Gastroesophageal sphincter (tissue), 4 donors: ENCODE results near the gene DDC. TPM values are rescaled to one million over a fixed set of nuclear protein-coding genes. Genes with fewer than 3 reads are reported as not detected.

ENCODE experiments used
- ATAC-seq: fragments of 150-250 bp; one replicate; pipeline ENCODE4 v1.9.1; 2016; ENCODE audit warnings: mild to moderate bottlenecking, moderate library complexity
- H3K27ac ChIP-seq, 4 donors: fragments of 200-600 bp; sonication (generic) in 3 of 4; 1 replicate in 3 of 4; 2 replicates in 1 of 4; pipeline ENCODE4 v1.5.1; 2016 to 2019
- H3K27me3 ChIP-seq: fragments of 200-600 bp; sonication (generic); one replicate; pipeline ENCODE4 v1.5.1; 2019
- H3K36me3 ChIP-seq, 2 donors: fragments of 200-600 bp; sonication (generic); one replicate each; pipeline ENCODE4 v1.5.1; 2019; ENCODE audit warnings: control low read depth in 1 of 2
- H3K4me1 ChIP-seq, 3 donors: fragments of 200-600 bp; sonication (generic); 1 replicate in 2 of 3; 2 replicates in 1 of 3; pipeline ENCODE4 v1.5.1; 2016 to 2019; ENCODE audit warnings: control low read depth in 2 of 3
- H3K4me3 ChIP-seq, 2 donors: fragments of 200-600 bp; sonication (generic); one replicate each; pipeline ENCODE4 v1.5.1; 2019; ENCODE audit warnings: mild to moderate bottlenecking in 1 of 2, moderate library complexity in 1 of 2
- H3K9me3 ChIP-seq, 3 donors: fragments of 200-600 bp; sonication (generic); one replicate each; pipeline ENCODE4 v1.5.1; 2017 to 2019; ENCODE audit warnings: control low read depth in 2 of 3
- EP300 ChIP-seq: sonication (generic); formaldehyde crosslinking; IDR thresholded peaks from one replicate; pipeline ENCODE4 v1.6.1; 2017; ENCODE audit warnings: antibody characterized with exemption, mild to moderate bottlenecking
- POLR2A ChIP-seq, 2 donors: fragments of 450-650 bp; IDR thresholded peaks; one replicate each; pipeline ENCODE4 v1.6.1; 2017; ENCODE audit warnings: antibody characterized with exemption in 2 of 2, mild to moderate bottlenecking in 2 of 2, moderate library complexity in 1 of 2
- POLR2AphosphoS5 ChIP-seq: sonication (generic); formaldehyde crosslinking; IDR thresholded peaks from one replicate; pipeline ENCODE4 v1.6.1; 2017; ENCODE audit warnings: antibody characterized with exemption
- WGBS, 2 donors: methylation state at CpG; one replicate each; pipeline ENCODE4 v1.1.5; 2018; ENCODE audit warnings: low coverage in 1 of 2; 5-methylcytosine and 5-hydroxymethylcytosine counted together
- total RNA-seq, 4 donors: library from RNA; depleted of rRNA; stranded (reverse); fragments of >200 nt; gene quantifications; one replicate each; pipeline ENCODE4 v1.1.0, GENCODE V29; 2016
- TF ChIP-seq, protein P1 (sequence below), 4 experiments: fragments of 200-600 bp in 2 of 4; fragments of 450-650 bp in 2 of 4; sonication (generic) in 1 of 4; IDR thresholded peaks; one replicate each; pipeline ENCODE4 v1.5.1; 2017 to 2019; ENCODE audit warnings: antibody characterized with exemption in 4 of 4, mild to moderate bottlenecking in 2 of 4, moderate library complexity in 2 of 4

Gene DDC
- total RNA-seq, 4 donors from 2014 or later: not detected

DNA sequence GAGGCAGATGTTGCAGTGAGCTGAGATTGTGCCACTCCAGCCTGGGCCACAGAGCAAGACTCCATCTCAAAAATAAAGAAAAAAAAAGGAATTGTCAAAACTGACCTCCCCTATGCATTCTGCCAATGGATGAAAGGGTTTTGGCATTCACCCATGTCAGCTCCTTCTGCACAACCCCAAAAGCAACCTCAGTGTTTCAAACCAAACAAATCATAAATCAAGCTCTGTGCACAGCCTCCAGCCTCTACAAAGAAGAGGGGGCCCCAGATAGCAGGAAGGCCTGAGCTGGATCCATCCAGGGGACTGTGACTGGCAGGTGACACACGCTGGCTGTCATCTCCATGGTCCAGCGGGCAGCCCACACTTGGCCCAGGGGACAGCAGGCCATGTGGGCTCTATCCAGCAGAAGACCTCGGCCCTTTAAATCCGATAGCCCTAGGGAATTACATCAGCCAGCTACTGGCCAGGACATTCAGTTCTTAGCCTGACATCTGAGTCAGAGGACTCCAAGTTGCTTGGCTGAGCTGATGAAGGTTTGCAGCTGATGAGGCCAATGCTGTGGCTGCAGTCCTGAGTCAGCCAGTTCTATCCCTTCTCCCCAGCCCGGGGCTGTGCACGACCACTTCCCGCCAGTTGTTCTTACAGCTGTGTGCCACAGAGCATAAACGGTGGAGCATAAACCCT, 63.1 kb downstream of the DDC start:
- peak; percentile 50 for TF ChIP-seq EP300
- no peak for TF ChIP-seq POLR2A (IDR thresholded peaks at IDR 0.05)
- TF ChIP-seq, protein P1, sequence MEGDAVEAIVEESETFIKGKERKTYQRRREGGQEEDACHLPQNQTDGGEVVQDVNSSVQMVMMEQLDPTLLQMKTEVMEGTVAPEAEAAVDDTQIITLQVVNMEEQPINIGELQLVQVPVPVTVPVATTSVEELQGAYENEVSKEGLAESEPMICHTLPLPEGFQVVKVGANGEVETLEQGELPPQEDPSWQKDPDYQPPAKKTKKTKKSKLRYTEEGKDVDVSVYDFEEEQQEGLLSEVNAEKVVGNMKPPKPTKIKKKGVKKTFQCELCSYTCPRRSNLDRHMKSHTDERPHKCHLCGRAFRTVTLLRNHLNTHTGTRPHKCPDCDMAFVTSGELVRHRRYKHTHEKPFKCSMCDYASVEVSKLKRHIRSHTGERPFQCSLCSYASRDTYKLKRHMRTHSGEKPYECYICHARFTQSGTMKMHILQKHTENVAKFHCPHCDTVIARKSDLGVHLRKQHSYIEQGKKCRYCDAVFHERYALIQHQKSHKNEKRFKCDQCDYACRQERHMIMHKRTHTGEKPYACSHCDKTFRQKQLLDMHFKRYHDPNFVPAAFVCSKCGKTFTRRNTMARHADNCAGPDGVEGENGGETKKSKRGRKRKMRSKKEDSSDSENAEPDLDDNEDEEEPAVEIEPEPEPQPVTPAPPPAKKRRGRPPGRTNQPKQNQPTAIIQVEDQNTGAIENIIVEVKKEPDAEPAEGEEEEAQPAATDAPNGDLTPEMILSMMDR (IDR thresholded peaks at IDR 0.05): no peak
- peak; percentile 99 for TF ChIP-seq POLR2AphosphoS5
- H3K9me3 ChIP-seq: no peaks in the 10 kb centered on the region
- no peaks in the 10 kb centered on the region for H3K36me3 ChIP-seq
- WGBS, 2 donors: 29 to 50% methylated on average over 1 to 4 of the region's 8 CpGs
- H3K4me3 ChIP-seq: no peak overlapping the region
- peaks cover 9% of the 10 kb centered on the region for H3K27me3 ChIP-seq
- peak; percentile 94 for ATAC-seq
- H3K4me1 ChIP-seq: peaks cover 0 to 22% (median 8%) of the 10 kb centered on the region in 3 donors
- peak overlapping the region; percentile 57 to 75 (median 74) for H3K27ac ChIP-seq

DNA sequence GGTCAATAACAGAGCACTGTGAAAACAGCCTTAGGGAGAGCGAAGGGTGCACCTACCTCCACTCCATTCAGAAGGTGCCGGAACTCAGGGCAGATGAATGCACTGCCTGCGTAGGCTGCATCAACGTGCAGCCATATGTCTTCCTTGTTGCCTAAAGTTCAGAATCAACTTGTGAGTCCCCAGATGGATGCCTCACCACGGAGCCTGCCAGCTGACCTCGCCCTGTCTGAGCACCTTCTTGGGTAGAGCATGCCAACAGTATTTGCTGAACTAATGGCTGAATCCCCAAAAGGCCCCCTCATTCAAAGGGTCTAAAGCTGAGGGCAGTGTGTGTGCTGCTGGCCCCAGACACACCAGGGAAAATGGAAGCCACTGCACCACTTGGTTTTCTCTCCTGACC, 66.1 kb downstream of the DDC start:
- no peaks in the 10 kb centered on the region for H3K36me3 ChIP-seq
- no peak for ATAC-seq
- H3K27me3 ChIP-seq: peaks cover 12% of the 10 kb centered on the region
- H3K4me1 ChIP-seq: peaks cover 0 to 31% (median 8%) of the 10 kb centered on the region in 3 donors
- no peaks in the 10 kb centered on the region for H3K9me3 ChIP-seq
- WGBS, 2 donors: 75 to 94% methylated on average over 4 of the region's 6 CpGs
- TF ChIP-seq, protein P1 (IDR thresholded peaks at IDR 0.05): no peak
- TF ChIP-seq EP300 (no peak), POLR2AphosphoS5 (no peak), POLR2A (IDR thresholded peaks at IDR 0.05) (no peak)
- no peak overlapping the region for H3K27ac ChIP-seq
- no peak overlapping the region for H3K4me3 ChIP-seq

DNA sequence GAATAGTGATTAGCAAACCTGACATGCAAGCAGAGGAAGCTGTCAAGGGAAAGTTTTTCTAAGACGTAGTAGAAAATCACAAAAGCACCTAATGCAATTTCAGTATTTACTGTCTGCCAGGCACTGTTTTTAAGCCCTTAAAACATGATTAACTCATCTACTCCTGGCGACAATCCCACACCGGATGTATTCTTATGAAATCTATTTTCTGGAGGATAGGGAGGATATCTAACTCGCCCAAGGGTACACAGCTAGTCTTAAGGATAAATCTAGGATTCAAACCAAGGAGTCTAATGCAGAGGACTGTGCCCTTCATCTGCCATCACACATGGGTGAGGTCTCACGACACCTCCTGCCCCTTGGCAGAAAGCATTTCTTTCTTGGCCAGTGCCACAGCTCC, 67.2 kb downstream of the DDC start:
- H3K4me1 ChIP-seq: peaks cover 0 to 29% (median 5%) of the 10 kb centered on the region in 3 donors
- ATAC-seq: no peak
- H3K27me3 ChIP-seq: peaks cover 13% of the 10 kb centered on the region
- 50 to 69% methylated on average over 5 of the region's 5 CpGs for WGBS, 2 donors
- TF ChIP-seq EP300: no peak
- TF ChIP-seq, protein P1 (IDR thresholded peaks at IDR 0.05): no peak
- TF ChIP-seq POLR2A (IDR thresholded peaks at IDR 0.05): no peak
- TF ChIP-seq POLR2AphosphoS5: no peak
- H3K36me3 ChIP-seq: no peaks in the 10 kb centered on the region
- no peak overlapping the region for H3K4me3 ChIP-seq
- H3K27ac ChIP-seq: peak overlapping the region in 2 of 4 donors; percentile 1 to 33
- H3K9me3 ChIP-seq: no peaks in the 10 kb centered on the region

DNA sequence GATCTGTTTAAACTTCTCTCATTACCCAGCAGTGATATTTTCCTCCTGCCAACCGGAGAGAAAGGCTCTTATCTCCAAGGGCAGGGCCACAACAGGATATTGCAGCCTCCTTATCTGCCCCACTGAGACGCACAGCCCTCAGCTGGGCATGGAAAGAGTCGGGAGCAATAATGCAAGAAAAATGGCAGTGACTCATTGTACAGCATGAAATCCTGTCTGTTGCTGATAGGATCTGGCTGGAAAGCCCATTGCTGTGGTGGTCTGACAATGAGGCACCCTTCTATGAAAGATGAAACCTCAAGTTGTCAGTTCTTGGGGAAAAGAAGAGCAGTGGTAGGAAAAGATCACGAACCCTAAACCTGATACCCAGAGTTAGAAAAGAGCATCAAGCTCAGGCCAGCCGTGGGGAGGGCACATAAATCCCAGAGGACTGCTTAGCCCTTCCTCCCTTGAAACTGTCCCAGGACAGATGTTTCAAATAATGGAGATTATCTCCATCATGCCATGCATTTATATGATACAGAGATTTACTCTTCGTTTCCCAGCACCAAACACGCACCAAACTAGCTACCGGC, 68.0 kb downstream of the DDC start:
- Histone ChIP-seq H3K27me3 (peaks cover 17% of the 10 kb centered on the region), H3K4me1 (peaks cover 0 to 22% (median 0%) of the 10 kb centered on the region in 3 donors), H3K9me3 (no peaks in the 10 kb centered on the region), H3K36me3 (no peaks in the 10 kb centered on the region), H3K4me3 (no peak overlapping the region), H3K27ac (no peak overlapping the region)
- WGBS, 2 donors: 52 to 53% methylated on average over 3 to 8 of the region's 8 CpGs
- peak; percentile 35 for ATAC-seq
- TF ChIP-seq, protein P1 (IDR thresholded peaks at IDR 0.05): no peak
- TF ChIP-seq POLR2A (IDR thresholded peaks at IDR 0.05) (no peak), POLR2AphosphoS5 (no peak), EP300 (no peak)

DNA sequence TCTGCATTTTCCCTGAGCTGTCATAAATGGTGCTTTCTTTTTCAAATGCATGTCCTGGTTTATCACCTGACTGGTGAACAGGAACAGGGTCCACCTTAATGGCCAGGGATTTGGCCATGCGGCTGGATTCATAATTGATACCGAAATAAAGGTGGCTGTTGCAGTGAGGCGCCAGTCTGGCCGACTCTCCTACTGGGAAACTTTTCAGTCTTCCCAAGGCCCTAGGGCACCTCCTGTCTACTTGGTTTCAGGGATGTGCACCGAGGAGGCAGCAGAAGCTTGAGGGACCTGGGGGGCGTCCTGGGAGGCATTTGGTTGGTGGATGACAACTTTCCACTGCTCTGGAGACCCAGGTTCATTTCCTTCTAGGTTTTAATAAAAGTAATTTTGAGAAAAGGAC, 68.6 kb downstream of the DDC start:
- Histone ChIP-seq H3K4me1 (peaks cover 0 to 16% (median 0%) of the 10 kb centered on the region in 3 donors), H3K9me3 (no peaks in the 10 kb centered on the region), H3K27ac (no peak overlapping the region), H3K27me3 (peaks cover 17% of the 10 kb centered on the region), H3K4me3 (no peak overlapping the region), H3K36me3 (no peaks in the 10 kb centered on the region)
- 70 to 83% methylated on average over 2 to 4 of the region's 6 CpGs for WGBS, 2 donors
- no peak for ATAC-seq
- TF ChIP-seq POLR2A (IDR thresholded peaks at IDR 0.05) (no peak), POLR2AphosphoS5 (no peak), EP300 (no peak)
- TF ChIP-seq, protein P1 (IDR thresholded peaks at IDR 0.05): no peak
